Kidney glomerular epithelial cell (primary cell): ENCODE measurements around the gene ADAMTS14.

Experiments
- DNase-seq: peaks from one replicate; lab custom pipeline; 2025; lab: John Stamatoyannopoulos, UW

Gene ADAMTS14

GRCh38 chr10:70694418-70695141, 22.3 kb downstream of the ADAMTS14 start:
- DNase-seq: no peak

GRCh38 chr10:70695241-70696030, 23.1 kb downstream of the ADAMTS14 start:
- no peak for DNase-seq

GRCh38 chr10:70698211-70698610, 25.9 kb downstream of the ADAMTS14 start:
- DNase-seq: no peak

GRCh38 chr10:70699063-70699658, 26.9 kb downstream of the ADAMTS14 start:
- DNase-seq: no peak

GRCh38 chr10:70699659-70700174, 27.4 kb downstream of the ADAMTS14 start:
- DNase-seq: peak; percentile 13

DNA sequence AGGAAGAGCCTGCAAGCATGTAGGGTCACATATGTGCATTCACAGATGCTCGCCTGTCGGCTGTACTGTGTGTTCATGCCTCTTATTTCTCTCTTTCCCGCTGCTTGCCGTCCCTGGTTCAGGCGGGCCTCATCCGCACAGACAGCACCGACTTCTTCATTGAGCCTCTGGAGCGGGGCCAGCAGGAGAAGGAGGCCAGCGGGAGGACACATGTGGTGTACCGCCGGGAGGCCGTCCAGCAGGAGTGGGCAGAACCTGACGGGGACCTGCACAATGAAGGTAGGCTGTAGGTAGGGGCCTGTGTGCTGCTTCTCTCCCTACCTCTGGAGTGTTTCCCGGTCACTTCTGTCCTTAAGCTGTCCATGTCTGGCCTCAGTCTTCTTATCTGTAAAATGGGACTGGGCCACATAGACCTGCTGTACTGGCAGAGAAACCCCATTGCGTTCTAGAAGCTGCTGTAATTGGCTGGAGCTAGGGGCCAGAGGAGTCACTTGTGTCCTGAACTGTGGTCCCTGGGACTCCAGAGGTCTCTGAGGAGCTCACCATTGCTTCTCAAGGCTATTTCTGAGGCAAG, 30.0 kb downstream of the ADAMTS14 start:
- no peak for DNase-seq

DNA sequence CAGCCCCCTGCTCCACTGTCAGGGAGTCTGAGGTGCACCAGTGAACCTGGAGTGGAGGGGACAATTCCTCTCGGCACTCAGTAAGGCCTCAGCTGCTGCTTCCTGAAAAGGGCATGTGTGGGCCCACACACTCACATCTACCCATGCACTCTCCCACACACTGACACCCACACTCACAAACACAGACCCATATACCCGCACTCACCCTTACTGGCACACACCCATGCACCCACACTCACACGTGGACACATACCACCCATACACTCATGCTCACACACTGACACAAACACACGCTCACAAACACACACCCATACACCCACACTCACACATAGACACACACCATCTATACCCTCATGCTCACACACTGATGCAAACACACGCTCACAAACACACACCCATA, 31.9 kb downstream of the ADAMTS14 start:
- DNase-seq: no peak

GRCh38 chr10:70705121-70705861, 33.0 kb downstream of the ADAMTS14 start:
- DNase-seq: no peak

DNA sequence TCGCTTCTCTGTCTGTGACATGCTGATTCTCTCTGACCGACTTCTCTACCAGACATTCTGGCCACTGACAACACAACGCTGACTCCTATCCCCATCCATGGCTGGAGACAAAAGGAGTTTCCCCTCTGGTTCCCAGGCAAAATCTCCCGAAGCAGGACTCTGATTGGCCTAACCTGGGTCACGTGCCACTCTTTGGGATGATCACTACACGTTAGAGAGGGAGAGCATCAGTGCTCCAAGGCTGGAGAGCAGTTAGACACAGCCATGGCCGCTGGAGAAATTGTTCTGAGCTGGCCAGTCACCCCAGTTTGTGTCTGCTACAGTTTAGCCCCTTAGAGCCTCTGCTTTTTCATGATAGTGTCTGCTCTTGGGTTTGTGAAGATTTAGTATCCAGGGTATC, 38.9 kb downstream of the ADAMTS14 start:
- DNase-seq: no peak

DNA sequence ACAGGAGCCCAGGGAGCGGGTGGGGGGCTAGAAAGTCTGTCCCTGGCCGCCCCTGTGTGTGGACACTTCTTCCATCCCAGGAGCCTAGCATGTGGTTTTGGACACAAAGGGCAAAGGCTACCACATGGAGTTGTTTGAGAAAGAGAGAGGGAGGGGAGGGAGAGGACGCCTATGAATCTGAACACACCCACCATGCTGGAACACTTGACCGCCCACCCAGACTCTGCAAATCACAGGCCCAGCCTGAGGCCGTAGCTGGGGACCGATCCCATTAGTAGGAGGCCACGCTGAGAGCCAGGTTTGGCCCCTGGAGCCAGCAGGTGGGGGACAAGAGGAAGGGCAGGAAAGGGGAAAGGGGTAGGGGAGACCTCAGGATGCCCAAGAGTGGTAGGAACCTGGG, 39.6 kb downstream of the ADAMTS14 start:
- DNase-seq: no peak

- DNase-seq: no peak
Measured at GRCh38 chr10:70714245-70714644, 41.9 kb downstream of the ADAMTS14 start.

DNA sequence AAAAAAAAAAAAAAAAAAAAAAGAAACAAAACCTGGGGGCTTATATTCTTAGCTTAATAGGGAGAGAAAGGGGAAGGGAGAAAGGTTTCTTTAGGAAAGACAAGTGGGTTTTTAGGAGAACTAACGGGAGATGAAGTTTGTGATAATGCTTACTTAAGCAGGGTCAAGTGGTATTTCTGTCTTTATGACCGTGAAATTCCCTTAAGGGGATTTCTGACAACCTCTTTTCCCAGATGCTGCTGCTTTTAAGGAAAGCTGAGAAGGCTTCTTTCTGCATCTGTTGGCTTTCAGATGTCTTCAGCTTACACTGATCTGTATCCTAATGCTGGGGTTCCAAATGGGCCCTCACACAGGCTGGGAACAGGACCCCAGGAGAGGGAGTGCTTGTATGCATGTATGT, 42.6 kb downstream of the ADAMTS14 start:
- no peak for DNase-seq

DNA sequence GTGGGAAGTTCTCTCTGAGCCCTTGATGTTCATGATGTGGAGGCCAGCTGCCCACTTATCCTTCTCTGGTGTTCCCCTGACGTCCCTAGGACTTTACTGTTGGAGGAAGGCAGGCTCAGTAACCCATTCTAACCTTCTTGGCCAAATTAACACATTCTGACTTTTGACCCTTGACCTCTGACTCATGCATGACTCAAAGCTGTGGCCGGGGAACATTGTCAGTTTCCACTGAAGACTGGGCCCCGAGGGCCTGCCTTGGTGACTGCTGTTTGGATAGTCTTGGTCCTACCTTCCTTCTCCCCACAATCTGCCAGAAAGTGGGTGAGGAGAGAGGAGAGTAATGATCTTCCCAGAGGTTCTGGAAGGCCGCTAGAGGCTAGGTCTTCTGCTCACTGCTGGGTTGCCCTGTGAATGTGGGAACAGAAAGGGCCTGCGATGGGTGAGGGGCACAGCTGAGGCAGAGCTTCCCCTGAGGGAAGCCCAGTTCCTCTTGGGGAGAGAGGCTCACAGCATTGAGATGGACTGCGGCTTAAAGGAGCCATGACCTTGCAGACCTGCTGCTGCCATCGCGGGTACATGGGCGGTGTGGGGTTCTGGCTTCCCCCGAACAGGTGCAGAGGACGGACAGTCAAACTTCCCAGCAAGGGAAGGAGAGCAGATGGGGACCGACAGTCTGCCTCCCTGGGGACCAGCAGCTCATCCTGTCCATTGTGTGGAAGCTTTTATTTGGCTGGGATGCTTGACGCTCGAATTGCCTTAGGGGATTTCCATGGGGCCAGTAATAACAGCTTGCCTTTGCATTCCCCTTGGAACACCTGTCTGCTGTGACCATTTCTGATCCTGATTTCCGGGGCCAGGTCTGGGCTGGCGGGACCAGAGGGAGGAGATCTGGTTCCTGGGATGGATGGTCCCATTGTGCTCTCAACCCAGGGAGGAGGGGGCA, 43.8 kb downstream of the ADAMTS14 start:
- DNase-seq: no peak

DNA sequence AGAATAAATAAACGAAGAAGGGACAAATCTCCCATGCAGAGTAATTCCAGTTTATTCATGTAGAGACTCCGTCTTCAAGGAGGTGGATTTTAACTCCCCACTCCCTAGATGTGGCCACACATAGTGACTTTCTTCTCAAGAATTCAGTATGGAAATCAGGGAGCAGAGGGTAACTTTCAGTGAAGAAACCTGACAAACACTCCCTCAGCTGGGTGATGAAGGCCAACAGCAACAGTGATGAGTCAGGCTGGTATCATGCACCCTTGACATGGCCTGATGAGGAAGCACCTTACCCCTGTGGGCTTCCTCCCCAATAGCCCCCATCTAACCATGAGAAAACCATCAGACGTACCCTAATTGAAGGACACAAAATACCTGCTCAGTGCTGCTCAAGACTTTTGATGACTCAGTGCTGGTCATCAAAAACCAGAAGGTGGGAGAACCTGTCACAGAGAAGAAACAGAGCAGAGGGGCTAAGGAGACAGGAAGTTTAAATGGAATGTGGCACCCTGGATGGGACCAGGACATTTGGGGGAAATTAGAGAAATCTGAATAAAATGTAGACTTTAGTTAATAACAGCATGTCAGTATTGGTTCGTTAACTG, 50.6 kb downstream of the ADAMTS14 start:
- peak; percentile 84 for DNase-seq

DNA sequence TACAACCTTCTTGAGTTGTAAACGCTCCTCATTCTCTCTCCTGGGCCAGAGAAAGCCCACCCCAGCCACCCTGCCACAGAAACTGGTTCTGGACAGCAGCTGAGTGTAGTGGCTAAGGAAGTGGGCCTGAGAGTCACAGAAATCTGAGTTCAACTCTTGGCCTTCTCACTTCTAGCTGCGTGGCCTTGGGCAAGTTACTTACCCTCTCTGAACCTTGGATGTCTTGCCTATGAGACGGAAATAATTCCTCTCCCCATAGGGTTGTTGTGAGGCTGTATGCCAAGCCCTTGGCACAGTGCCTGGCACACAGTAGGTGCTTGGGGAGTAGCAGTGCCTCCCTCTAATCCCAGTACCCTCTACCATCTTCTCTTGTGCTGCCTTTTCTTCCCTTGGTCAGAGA, 51.5 kb downstream of the ADAMTS14 start:
- DNase-seq: no peak

GRCh38 chr10:70726909-70727495, 54.7 kb downstream of the ADAMTS14 start:
- no peak for DNase-seq

- no peak for DNase-seq
Measured at GRCh38 chr10:70728328-70728727, 56.0 kb downstream of the ADAMTS14 start.

GRCh38 chr10:70729763-70730357, 57.6 kb downstream of the ADAMTS14 start:
- DNase-seq: no peak

GRCh38 chr10:70730955-70731354, 58.6 kb downstream of the ADAMTS14 start:
- no peak for DNase-seq
